HG03064 (cell line): ENCODE measurements around the gene MIOX.

Experiments used
- ATAC-seq: cut with Tn5 transposase; IDR thresholded peaks from one replicate; pipeline ENCODE4 v1.9.1; 2021; ENCODE audit warnings: low read depth; ENCODE audit not compliant: unreplicated experiment

Gene MIOX

DNA sequence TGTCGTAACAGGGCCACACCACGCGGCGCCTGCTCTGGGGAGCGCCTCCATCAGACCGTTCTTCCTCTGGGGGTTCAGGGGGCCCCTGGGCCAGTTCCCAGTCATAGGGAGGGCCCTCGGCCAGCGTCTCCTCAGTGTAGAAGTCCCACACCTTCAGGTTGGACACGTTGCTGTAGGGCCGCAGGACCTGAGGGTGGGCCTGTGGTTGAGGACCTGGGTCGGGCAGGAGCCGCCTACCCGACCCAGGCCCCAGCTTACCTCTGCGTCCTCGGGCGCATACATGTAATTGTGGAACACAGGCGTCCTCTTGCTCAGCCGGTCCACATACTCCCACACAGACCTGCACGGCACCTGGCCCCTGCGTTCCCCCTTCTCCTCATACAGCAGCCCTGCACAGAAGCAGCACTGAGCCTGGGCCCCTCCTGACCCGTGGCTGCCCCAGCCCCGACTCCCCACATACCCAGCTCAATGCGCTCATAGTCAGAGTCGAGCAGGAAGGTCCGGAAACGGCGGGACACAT is 32.0 kb upstream of the MIOX start:
- no peak for ATAC-seq

DNA sequence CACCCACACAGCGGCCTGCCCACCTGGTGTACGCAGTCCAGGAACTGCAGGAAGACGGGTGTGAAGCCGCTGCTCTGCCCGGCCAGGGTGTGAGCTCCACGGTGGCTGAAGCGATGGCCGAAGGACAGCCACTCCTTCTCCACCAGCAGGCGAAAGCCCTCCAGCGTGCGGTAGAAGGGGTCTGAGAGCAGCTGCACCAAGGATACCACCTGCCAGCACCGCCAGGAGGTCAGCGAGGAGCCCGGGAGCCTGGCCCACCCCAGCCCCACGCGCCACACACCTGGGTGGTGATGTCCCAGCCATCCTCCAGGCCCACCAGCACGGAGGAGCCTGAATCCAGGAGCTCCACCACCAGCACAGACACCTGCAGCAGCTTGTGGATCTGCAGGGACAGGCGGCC is 31.5 kb upstream of the MIOX start:
- no peak for ATAC-seq

DNA sequence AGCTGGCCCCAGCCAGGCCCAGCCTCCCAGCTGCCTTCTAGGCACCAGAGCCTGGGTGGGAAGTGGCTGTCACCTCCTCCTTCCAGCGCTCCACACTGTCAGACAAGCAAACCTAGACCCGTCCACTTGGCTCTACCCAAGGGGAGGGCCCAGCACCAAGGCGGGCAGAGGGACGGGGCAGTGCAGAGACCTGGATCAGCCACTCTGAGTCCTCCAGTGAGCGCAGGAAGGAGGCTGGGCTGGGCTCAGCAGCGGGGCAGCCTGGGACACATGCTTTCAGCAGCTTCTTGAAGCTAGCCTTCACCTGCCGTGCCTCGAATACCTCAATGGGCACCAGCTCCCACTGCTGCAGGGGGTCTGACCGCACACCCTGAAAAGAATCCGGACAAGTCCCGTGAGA is 30.6 kb upstream of the MIOX start:
- no peak for ATAC-seq

DNA sequence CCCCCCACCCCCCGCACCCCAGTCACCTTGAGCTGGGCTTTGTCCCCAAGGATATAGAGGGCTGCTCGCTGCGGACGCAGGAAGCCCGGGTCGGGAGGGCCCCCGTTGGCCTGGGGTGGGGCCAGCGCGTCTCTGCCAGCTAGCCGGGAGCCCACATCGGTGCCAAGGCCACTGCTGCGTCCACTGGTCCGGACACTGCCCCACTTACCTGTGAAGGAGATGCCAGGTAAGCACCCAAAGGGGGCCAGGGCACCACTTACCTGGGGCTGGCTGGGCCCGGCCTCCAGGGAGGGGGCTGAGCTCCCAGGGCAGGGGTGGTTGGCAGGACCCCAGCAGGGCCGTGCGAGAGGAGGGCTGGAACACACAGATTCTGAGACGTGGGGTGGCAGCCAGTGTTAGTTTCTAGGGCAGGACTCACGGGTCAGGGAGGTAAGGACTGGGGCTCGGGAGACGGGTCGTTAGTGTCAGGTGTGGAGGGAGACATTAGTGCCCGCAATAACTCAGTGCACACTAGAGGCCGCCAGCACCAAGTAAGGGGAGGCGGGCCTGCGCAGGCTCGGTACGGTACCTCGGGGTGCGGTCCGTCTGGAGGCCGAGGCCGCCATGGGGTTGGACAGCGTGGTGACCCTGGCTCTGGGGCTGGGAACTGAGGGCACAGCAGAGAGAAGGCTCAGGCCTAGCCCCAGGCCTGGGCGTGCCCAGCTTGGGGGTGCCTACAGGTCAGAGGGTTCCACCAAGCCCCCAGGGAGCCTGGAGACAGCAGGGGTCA is 30.0 kb upstream of the MIOX start:
- no peak for ATAC-seq

DNA sequence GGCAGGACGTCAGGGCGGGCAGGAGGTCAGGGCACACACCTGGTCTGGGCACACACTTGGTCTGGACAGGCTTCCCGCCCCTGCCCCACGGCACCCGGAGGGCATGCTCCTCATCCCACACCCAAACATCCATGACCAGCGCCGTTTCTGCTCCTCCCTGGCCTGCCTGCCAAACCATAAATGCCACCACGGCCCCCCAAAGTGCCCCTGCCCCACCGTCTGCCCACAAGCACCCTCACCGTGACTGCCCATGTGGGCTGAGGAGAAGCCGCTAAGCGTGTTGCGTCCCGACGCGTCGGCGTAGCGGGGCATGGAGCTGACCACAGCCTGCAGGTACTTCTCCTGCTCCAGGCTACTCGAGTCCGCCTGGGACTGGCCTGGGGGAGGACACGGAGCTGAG is 27.6 kb upstream of the MIOX start:
- no peak for ATAC-seq

DNA sequence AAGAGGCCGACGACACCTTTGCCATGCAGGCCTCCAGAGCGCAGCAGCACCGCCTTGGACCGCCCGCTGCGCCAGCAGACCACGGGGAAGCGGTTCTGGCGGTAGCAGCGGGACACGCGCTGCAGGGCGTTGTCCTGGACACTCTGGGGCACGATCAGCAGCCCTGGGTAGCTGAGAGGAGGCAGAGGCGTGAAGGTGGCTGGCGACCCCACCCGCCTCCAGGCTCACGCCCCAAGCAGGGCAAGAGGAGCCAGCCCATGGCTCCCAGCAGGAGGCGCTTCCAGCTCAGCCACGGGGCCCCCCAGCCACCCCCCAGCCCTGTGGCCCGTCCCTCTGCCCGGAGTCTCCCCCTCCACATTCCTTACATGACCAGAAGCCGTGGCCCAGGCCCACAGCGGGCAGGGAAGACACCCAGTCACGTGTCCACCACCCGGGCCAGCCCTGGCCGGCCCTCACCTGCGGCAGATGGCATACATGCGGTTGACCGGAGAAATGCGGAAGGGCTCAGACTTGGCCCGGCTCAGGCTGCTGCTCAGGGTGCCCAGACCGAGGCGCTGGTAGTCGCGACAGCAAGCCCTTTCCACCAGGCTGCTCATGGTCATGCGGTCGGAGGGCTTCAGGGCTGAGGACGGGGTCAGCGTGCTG is 27.0 kb upstream of the MIOX start:
- no peak for ATAC-seq

DNA sequence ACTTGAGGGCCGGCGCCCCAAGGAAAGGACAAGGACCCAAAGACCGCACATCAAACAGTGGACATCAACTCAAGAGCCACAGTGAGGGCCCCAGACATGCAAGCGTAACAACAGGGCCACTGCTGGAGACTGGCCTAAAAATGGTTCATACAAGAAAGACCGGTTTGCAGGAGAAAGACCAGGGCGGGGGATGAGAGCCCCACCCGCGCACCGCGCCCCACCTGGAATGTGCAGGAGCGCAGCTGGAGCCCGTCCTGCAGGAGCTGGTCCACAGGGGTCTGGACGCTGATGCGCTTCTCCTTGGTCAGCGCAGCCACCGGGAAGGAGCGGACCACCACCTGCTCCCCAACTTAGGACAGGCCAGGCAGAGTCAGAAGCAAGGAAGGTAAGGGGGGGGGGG is 25.7 kb upstream of the MIOX start:
- no peak for ATAC-seq

DNA sequence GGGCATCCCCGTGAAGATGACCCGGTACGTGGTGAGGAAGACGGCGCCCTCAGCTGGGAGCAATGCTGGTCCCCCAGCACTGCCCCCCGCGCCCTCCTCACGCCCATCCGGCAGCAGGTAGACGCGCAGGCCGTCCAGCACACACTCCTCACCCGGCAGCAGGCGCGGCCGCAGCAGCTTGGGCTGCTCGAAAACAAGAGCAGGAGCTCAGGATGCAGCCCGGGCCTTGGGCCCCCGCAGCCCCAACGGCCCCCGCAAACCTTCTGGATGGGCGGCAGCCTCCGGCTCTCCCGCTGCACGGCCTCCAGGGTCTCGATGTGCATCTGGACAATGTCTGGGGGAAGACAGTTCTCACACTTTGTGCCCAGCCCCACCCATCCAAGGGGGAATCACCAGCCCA is 25.1 kb upstream of the MIOX start:
- ATAC-seq = no peak

DNA sequence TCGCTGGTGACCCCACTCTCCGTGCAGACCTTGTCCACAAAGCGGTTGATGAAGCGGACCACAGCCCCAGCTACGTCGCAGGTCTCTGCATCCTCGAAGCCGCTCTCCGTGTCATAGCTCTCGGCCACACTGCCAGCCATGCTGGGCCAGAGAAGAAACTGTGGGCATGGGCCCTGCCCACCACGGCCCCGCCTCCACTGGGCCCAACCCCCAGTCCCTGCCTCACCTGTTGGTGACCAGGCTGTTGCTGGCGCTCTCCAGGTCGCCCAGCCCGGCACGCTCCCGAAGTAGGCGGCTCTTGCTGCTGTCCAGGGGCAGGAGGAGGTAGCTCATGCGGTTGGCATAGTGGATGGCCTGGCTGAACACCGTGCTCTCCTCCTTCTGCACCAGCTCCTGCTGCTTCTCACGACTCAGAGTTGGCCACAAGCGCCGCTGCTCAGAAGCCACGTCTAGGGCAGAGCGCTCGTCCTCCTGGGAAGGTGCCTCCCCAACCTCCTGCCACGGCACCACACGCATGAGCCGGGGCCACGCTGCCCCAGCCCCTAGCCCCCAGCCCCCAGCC is 24.6 kb upstream of the MIOX start:
- ATAC-seq = no peak

DNA sequence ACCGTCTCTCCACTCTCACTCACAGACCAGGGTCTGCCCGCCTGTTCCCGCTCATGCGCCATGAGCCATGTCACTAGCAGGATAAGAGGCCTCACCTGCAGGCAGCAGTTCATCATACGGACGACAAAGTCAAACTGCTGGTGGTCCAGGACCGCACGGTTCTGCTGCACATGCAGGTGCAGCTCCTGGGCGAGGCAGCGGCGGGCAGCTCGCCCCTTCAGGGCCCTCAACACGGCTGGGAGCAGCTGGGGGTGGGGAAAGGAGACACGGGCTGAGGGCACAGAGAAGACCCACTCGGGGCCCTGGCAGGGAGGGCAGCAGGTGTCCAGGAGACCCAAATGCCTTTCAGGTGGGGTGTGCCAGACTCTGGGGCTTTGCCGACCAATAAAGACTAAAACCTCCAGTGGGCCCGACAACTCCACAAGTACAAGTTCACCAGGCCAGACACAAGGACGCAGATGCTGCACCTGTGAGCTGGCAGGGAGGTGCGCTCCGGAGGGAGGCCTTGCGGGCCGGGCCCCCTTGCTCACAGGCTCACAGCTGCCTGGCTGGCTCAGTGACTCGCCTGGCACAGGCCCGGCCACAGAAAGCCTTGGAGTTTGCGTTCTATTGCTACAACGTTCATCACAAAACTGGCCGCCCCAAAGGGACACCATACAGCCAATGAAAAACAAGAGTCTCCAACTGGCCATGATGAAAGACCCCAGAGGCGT is 23.3 kb upstream of the MIOX start:
- no peak for ATAC-seq

DNA sequence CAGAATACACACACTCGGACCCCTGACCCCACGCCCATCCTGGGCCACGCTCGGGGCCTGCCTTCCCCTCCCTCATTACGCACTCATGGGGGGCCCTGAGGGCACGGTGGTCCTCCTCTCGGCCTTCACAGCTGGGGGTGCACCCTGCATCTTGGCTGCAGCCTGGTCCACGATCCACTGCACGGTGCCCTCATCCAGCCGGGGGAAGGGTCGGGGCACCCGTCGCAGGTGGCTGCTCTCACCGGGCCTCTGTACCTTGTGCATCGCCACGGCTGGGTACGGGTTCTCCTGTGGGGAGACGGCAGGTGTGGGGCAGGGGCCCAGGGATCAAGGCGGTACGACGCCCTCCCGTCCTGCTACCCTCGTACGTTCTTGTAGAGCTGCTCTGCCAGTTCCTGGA is 22.2 kb upstream of the MIOX start:
- no peak for ATAC-seq

DNA sequence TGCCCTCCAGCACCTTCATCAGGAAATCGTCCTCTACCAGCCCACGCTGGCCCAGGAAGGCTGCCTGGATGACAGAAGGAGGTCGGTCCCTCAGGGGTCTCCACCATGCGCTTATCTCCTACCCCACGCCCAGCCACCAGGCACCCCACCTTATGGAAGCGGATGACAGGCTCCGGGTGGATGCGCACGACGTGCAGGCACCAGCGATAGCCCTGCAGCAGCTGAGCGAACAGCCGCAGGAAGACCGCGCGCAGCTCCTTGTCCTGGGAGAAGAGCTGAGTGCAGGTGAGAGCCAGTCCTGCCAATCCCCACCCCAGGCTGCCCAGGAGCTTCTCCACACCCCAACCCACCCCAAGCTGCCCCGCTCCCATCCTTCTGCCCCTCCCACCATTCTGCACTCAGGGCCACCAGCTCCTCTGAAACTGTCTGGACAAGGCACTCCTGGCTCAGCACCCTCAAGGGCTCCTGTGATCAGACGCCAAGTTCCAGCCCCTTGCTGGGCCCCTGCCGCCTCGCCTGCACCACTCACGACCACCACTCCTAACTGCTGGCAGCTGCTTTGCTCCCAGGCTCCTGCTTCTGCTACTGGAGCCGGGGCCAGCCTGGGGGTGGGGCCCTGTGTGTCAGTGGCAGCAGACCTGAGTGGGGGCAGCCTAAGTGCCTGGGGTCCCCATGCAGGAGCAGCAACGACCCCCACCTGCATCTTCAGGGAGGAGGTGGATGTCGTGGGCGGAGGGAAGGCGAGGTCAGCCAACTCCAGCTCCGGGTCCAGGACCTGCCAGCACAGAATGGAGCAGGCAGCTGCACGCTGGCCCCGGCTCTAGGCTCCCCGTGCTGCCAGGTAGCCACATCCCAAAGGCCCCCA is 21.4 kb upstream of the MIOX start:
- no peak for ATAC-seq

DNA sequence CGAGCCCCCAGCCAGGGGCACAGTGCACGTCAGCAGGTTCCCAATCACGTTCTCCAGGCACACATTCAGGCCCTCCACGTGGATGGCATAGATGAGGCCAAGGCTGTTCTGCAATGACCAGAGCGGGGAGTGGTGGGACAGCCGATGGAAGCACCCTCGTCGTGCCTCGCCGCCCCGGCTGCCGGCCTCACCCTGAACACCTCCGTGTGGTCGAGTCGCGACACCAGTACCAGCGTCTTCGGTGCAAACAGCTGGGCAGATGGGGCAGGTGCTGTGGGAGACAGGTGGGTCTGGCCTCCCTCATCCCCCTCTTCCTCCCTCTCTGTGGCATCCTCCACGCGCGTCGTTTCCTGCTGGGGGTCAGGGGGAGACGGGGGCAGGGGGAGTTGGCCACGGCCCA is 19.3 kb upstream of the MIOX start:
- ATAC-seq = no peak

DNA sequence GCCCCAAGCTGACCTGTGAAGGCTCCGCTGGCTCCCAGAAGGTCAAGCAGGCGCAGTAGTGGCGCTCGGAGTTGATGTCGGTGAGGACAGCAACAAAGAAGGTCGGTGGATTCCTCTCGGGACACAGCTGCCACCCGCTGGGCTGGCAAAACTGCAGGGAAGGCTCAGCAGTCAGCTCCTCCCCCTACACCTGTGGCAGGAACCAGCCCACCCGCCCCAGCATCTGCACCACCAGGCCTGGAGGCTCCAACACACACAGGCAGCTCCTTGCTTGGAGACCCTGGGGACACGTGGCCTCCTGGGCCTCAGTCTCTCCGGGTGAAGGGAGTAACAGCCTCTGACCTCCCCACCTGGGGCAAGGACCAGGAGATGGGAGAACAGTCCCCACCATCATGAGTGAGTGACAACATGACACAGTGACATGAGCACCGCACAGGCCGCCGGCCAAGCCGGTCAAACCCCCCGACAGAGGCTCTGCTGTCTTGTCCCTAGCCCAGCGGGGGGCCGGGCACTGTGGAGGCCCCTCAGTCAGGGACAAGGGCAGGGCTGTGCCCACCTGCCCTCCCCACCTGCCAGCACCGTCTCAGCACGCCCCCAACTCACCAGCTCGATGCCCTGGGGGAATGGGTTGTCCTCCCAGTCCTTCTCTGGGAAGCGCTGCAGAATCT is 18.8 kb upstream of the MIOX start:
- ATAC-seq = no peak

DNA sequence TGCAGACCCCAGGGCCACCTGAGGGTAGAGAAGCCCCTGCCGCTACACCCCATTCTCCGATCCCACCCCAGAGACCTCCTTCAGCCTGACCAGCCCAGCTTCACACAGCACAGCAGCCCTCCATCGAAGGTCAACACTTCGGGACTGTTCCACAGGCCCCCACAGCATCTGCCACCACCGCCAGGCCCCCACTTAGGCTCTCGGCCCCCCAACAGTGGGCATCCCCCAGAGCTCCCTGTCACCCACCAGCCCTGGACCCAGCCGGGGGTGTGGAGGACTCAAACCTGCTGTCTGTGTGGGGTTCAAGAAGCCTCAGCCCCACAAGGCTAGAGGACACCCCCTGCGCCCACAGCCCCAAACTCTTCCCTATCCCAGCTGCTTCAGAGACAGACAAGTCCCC is 18.0 kb upstream of the MIOX start:
- no peak for ATAC-seq

DNA sequence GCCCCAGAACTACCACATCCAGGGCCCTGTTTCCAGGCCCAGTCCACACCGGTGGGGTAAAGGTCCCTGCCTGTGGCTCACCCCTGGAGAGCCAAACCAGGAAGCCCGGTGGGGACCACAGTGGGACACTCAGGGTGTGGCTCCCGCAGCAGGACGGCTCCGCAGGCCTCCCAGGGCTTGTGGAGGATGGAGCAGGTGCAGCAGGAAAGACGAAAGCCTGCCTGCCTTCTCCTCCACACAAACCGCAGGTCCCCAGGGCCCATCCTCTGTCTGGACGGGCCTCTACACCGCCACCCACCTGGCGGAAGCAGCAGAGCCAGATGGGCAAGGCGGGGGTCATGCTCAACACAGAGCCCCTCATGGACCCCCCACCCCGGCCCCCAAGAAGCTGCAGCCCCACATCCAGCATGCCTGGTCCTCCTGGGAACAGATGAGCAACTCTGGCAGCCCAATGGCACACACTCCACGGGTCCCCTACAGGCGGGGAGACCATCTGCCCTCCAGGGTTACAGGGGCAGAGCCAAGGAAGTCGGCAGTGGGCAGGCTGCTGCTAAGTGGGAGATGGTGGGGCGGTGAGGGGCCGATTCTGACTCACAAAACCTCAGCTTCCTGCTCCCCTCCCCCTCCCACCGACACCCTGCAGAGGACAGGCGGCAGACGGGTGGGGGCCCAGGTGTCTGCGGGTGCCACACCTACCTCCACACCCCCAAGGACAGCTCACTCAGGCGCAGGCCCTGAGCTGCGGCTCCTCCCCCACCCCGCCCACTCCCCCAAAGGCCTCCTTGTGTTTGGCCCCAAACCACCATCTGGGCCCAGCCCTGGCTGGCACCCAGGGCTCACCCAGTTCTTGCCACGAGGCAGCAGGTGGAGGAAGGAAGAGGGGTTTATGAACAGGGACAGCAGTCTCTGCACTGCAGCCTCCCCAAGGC is 17.0 kb upstream of the MIOX start:
- peak; percentile 48 for ATAC-seq

DNA sequence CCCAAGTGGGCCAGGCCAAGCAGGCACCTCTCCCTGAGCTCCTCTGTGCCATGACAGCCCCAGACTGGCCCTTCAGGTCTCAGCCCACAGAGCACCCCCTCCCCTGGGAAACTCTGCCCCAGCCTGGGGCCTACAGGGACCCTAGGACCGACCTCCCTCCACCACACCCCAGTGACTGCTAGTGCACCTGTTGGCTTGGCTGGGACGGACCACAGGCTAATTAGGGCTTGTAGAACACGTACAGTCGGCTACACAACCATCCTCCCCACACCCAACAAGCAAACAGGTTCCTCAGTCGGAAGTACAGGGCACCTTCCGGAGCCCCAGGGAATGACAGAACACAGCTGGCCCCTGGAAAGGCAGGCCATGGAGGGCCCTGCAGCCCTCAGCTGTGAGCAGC is 16.2 kb upstream of the MIOX start:
- ATAC-seq = no peak

DNA sequence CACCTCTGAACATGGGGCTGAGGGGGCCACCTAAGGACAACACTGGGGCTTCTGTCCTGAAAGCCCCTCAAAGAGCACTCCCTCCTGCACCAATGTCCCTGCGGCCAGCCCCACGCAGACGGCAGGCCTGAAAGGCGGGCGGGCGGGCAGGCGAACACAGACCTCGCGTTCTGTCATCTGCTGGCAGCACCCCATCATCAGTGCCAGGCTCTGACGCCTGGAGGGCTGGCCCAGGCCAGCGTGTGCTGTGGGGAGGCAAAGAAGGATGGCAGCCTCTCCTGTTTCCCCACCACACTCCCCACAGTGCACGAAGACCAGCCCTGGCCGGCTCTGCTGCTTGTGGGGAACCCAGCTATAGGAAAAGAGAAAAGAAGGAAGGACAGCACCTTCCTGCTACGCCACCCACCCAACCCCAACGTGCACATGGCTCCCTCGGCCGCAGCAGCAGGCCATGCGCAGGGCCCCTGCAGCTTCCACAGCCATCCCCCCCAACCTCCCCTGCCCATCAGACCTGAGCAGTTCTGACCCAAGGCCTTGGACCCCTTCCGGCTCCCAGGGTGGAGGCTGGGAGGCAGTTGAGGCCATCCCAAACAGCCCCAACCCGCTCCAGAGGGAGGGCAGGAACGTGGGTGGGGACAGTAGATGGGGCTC is 15.3 kb upstream of the MIOX start:
- ATAC-seq = no peak
